Activated T-cell treated with anti-CD3 and anti-CD28 coated beads, Interleukin-2, amount 50 U/mL, for 72 hours (primary cell): ENCODE data around the gene NUFIP1. TPM values are rescaled to one million over a fixed set of nuclear protein-coding genes. Genes with fewer than 3 reads are reported as not detected.

ENCODE experiments used
- ATAC-seq, 2 donors: fragments of 150-1000 bp; cut with Tn5 transposase; replicated peaks in 1 of 2; 2 replicates each; pipeline ENCODE4 v1.10.0; 2021; ENCODE audit warnings: moderate library complexity in 2 of 2, mild to moderate bottlenecking in 1 of 2
- DNase-seq, 2 donors: peaks; one replicate each; pipeline ENCODE4 v3.0.0; 2021 to 2022; ENCODE audit warnings: mixed read lengths in 1 of 2
- H3K27ac Mint-ChIP-seq: one replicate; pipeline ENCODE4 v1.8.0; 2022; ENCODE audit warnings: mild to moderate bottlenecking, moderate library complexity, mixed read lengths
- H3K27me3 Mint-ChIP-seq: one replicate; pipeline ENCODE4 v1.8.0; 2022; ENCODE audit warnings: low read depth, mixed read lengths
- H3K36me3 Mint-ChIP-seq, 2 donors: one replicate each; pipeline ENCODE4 v1.8.0; 2022; ENCODE audit warnings: mixed read lengths in 2 of 2, mild to moderate bottlenecking in 1 of 2; ENCODE audit not compliant: insufficient read depth in 2 of 2
- H3K4me1 Mint-ChIP-seq: one replicate; pipeline ENCODE4 v1.8.0; 2022; ENCODE audit warnings: low read depth, mixed read lengths
- H3K4me3 Mint-ChIP-seq, 2 donors: one replicate each; pipeline ENCODE4 v1.8.0; 2022; ENCODE audit warnings: mild to moderate bottlenecking in 2 of 2, mixed read lengths in 2 of 2, moderate library complexity in 2 of 2
- H3K9me3 Mint-ChIP-seq, 2 donors: one replicate each; pipeline ENCODE4 v1.8.0; 2022; ENCODE audit warnings: mixed read lengths in 2 of 2
- total RNA-seq, 2 donors: library from RNA; stranded (reverse); gene quantifications; one replicate each; pipeline ENCODE4 v1.2.3, GENCODE V29; 2022

Gene NUFIP1
- total RNA-seq, 2 donors from 2014 or later: 4.8 to 8.0 TPM

DNA sequence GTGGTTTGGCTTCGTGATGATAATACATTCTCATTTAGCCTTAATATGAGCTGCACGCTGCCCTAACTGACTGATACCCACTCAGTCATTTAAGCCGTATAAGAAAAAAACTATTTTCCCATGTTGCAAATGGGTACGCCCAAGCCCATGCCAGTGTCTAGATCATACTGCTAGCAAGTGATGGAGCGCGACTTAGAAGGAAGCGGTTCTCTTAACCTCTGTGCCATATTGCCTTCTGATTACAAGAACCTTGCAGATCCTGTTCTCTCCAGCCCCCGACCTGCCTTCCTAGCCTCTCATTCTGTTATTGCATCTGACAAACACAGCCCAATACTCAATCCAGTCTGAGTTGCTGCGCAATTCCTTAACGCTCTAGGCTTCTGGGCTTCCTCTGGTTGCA is 670 bp upstream of the NUFIP1 start:
- Mint-ChIP-seq H3K27me3 (no peaks in the 10 kb centered on the region), H3K4me1 (peaks cover 68% of the 10 kb centered on the region), H3K4me3 (peak overlapping the region; percentile 96 to 99), H3K27ac (peak overlapping the region; percentile 99), H3K9me3 (no peaks in the 10 kb centered on the region), H3K36me3 (peaks cover 0 to 14% of the 10 kb centered on the region in 2 donors)
- peak in 1 of 2 donors; percentile 1 for ATAC-seq
- peak in 1 of 2 donors; percentile 6 for DNase-seq

DNA sequence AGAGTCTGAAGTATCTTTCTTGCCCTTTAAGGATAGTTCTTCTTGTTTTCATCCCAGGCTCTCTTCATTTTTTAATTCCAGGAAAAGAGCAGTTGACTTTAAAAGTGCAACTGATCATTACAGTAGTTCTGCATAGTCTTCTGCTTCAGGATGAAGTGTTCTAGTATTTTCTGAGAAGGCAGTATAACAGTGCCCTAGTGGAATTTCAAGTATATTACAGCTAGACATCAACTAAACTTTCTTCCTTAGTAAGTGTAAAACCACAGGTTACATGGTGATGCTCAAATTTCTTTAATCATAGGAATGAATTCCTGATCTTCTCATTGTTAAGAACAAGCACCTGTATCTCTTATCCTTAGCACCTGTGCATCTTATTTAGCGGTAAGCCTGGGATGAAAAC is 10.9 kb downstream of the NUFIP1 start:
- ATAC-seq (no peak), DNase-seq (no peak)
- Mint-ChIP-seq H3K9me3 (no peaks in the 10 kb centered on the region), H3K27me3 (no peaks in the 10 kb centered on the region), H3K36me3 (peaks cover 0 to 9% of the 10 kb centered on the region in 2 donors), H3K4me1 (peaks cover 6% of the 10 kb centered on the region), H3K27ac (no peak overlapping the region), H3K4me3 (no peak overlapping the region)

DNA sequence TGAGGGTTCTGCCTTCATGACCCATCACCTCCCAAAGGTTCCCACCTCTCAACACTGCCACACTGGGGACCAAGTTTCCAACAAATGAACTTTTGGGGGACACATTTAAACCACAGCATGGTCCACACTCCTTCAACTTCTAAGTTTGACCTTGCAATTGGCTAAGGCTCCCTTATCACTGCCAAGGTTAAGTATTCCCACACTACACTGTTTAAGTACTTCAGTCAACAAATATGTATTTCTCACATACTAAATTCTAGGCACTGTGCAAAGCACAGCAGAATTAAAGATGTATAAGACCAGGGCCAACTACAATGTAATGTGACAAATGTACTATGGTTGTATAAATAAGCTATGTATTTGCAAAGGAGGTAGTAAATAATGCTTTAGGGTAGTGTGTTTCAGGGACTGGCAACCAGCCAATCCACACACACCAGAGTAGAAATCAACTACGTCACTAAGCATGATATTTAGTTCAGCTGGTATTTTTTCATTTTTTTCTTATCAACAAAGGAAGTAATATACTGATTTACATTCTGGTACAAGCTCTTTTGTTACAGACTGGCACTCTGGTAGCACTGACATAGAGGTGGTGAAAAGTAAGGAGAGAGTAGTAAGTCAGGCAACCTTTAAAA is 12.2 kb downstream of the NUFIP1 start:
- no peak for ATAC-seq
- Mint-ChIP-seq H3K36me3 (peaks cover 0 to 7% of the 10 kb centered on the region in 2 donors), H3K27ac (no peak overlapping the region), H3K4me3 (no peak overlapping the region), H3K27me3 (no peaks in the 10 kb centered on the region), H3K4me1 (no peaks in the 10 kb centered on the region), H3K9me3 (no peaks in the 10 kb centered on the region)
- no peak for DNase-seq

DNA sequence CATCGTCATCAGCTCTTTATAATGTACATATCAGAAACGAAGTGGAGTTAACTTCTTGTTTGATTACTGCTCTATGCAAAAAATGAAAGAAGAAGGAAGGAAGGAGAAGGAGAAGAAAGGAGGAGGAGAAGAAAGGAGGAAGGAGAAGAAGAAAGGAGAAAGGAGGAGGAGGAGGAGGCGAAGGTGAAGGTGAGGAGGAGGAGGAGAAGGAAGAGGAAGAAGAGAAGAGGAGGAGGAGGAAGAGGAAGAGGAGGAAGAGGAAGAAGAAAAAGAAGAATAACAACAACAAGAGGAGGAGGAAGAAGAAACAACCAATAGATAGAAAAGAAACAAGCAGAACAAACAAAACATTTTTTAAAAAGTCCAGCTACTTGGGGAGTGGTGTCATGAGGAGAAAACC is 13.1 kb downstream of the NUFIP1 start:
- peaks cover 0 to 7% of the 10 kb centered on the region in 2 donors for H3K36me3 Mint-ChIP-seq
- no peak overlapping the region for H3K4me3 Mint-ChIP-seq
- no peaks in the 10 kb centered on the region for H3K27me3 Mint-ChIP-seq
- no peaks in the 10 kb centered on the region for H3K9me3 Mint-ChIP-seq
- DNase-seq (no peak), ATAC-seq (no peak)
- no peaks in the 10 kb centered on the region for H3K4me1 Mint-ChIP-seq
- H3K27ac Mint-ChIP-seq: no peak overlapping the region

DNA sequence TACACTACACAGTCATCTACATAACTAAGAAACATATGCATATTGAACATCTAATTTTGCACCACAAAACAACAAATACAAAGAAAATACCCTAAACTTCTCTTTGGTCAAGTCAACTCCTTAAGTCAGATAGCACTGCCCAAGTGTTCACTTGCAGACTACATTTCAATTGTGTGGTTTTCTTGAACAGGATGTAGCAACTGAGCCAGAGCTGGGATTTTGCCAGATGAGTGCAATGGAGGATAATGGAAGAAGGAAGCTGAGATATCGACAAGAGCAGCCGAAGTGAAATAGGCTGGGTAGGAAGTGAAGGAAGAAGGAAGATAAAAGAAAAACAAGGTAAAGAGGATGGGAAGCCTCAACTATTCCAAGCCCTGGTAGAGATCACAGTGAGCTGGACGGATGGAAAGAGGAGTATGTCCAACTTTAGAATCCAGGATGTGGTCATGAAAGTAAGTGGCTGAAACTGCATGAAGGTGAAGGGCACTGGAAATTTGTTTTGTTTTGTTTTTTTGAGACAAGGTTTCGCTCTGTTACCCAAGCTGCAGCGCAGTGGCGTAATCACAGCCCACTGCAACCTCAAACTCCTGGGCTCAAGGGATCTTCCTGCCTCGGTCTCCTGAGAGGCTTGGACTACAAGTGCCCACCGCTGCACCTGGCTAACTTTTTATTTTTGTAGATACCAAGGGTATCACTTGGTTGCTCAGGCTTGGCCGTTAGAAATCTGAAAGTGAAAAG is 15.0 kb downstream of the NUFIP1 start:
- Mint-ChIP-seq H3K36me3 (peaks cover 0 to 4% of the 10 kb centered on the region in 2 donors), H3K9me3 (no peaks in the 10 kb centered on the region), H3K4me3 (no peak overlapping the region), H3K27me3 (no peaks in the 10 kb centered on the region), H3K4me1 (no peaks in the 10 kb centered on the region), H3K27ac (no peak overlapping the region)
- DNase-seq: no peak
- no peak for ATAC-seq

DNA sequence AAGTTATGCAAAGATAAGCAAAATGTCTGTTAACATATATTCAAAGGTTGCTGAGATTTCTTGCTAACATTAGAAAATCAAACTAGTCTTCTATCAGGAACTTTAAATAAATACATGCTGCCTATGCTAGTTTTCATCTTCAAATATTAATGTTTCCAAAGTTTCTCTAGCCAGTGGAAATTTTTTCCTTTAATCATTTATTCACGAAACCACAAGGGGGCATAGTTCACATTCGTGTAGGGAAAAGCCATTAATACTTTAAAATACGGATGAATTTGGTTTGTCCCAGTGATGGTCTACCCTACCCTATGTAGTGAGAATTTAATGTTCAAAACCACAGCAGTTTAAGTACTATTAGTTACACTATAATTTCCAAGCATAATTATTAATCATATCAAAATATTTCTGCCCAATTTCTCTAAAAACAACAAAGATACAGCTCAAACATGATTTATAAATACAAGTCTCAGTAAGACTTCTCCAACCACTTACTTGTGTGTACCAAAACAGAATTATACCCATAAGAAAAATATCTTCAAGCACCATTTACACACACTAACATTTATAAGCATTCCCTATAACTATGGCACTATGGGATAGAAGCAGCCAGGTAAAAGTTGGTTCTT is 16.2 kb downstream of the NUFIP1 start:
- ATAC-seq (no peak), DNase-seq (no peak)
- Mint-ChIP-seq H3K27ac (no peak overlapping the region), H3K4me3 (no peak overlapping the region), H3K27me3 (no peaks in the 10 kb centered on the region), H3K36me3 (no peaks in the 10 kb centered on the region), H3K9me3 (no peaks in the 10 kb centered on the region), H3K4me1 (peaks cover 3% of the 10 kb centered on the region)

DNA sequence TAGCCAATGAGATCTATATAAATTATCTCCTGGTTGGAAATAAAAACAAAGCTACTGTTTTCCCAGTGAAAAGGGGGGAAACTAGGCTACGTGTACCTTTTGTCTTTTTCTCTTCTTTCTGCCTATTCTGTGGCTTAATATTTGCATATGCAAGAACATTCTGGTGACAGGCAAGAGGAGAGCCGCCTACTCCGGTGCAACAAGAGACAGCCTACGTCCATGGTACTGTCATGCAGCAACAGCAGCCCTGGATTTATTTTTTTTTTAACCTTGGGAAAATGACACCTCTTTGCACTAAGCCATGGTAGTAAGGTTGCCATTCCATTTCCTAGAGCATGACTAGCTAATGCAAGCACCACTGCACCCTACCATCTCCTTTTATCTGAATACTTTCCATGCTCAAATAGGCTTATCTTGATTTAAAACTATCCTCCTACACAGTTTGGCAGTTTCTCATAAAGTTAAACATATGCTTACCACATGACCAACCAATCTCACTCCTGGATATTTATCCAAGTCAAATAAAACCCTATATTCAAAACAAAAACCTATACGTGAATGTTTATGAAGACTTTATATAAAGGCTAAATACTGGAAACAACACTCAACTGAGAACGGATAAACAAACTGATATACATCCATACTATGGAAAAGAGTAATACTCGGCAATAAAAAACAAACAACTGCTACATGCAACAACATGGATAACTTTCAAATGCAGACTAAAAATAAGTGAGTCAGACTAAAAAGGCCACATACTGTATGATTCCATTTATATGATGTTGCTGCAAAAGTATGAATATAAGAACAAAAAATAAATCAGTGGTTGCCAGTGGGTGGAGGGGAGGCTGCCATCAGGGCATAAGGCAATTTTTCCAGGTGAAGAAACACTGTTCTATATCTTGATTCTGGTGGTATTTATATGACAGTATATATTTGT is 17.3 kb downstream of the NUFIP1 start:
- H3K36me3 Mint-ChIP-seq: peaks cover 2 to 3% of the 10 kb centered on the region in 2 donors
- no peak for DNase-seq
- peaks cover 6% of the 10 kb centered on the region for H3K4me1 Mint-ChIP-seq
- no peaks in the 10 kb centered on the region for H3K27me3 Mint-ChIP-seq
- H3K4me3 Mint-ChIP-seq: no peak overlapping the region
- H3K27ac Mint-ChIP-seq: no peak overlapping the region
- no peaks in the 10 kb centered on the region for H3K9me3 Mint-ChIP-seq
- no peak for ATAC-seq

DNA sequence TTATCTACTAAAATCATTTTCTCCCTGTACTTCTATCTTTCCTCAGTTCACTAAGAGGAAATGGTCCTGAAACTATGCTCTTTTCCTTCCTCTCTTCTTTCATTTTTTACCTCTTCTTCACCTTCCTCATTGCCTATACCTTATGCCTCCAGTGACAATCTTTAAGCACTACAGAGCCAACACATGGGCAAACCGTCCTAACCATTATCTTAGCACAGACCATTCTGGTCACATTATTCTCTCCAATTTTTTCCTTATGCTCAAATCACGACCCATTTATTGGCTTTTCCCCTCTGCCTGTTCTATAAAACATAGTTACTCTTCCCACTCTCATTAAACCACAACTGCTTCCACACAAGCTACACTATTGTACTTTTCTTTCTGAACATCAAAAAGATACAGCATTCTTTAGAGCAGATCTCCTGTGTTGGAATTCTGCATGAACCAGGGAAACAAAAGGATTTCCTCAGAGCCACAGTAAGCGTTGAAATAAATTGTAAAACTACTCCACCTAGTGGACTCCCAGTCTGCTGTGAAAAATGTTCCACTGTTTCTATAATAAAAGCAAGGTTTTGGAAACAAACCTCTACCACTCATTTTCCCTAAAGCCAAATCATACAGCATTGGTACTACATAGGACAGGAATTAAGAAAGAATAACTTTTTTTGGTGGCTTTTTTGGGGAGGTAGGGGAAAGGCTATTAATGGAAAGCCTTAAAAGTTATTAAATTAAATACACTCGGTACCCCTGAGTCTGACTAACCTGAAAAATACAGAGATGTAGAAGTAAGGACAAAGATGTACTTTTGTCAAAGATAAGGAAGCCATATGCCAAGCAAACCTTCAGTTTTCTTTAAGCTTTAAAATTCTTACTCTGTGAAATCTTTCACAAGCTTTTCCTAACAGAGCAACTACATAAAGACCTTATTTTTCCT is 19.5 kb downstream of the NUFIP1 start:
- peaks cover 6% of the 10 kb centered on the region for H3K4me1 Mint-ChIP-seq
- no peaks in the 10 kb centered on the region for H3K27me3 Mint-ChIP-seq
- no peaks in the 10 kb centered on the region for H3K9me3 Mint-ChIP-seq
- peaks cover 7 to 14% of the 10 kb centered on the region in 2 donors for H3K36me3 Mint-ChIP-seq
- no peak overlapping the region for H3K4me3 Mint-ChIP-seq
- no peak overlapping the region for H3K27ac Mint-ChIP-seq
- no peak for DNase-seq
- no peak for ATAC-seq

DNA sequence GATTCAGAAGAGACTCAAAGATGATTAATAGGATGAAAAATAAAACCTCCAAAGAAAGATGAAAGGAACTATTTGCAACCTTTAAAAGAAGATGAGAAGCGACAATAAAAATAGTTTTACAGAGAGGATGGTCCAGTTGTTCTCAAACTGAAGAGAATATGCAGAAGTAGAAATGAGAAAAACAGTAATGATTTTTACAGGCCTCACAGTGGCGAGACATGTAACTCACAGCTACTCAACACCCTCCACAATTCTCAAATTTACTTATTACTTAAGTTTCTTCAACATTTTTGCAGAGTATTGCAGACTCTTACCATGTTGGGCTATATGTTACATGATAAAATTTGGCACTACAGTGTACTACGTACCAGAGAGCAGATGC is 20.8 kb downstream of the NUFIP1 start:
- no peaks in the 10 kb centered on the region for H3K27me3 Mint-ChIP-seq
- peaks cover 0 to 4% of the 10 kb centered on the region in 2 donors for H3K9me3 Mint-ChIP-seq
- H3K36me3 Mint-ChIP-seq: peaks cover 13 to 28% of the 10 kb centered on the region in 2 donors
- H3K27ac Mint-ChIP-seq: no peak overlapping the region
- no peak overlapping the region for H3K4me3 Mint-ChIP-seq
- ATAC-seq: no peak
- no peak for DNase-seq
- H3K4me1 Mint-ChIP-seq: peaks cover 6% of the 10 kb centered on the region

DNA sequence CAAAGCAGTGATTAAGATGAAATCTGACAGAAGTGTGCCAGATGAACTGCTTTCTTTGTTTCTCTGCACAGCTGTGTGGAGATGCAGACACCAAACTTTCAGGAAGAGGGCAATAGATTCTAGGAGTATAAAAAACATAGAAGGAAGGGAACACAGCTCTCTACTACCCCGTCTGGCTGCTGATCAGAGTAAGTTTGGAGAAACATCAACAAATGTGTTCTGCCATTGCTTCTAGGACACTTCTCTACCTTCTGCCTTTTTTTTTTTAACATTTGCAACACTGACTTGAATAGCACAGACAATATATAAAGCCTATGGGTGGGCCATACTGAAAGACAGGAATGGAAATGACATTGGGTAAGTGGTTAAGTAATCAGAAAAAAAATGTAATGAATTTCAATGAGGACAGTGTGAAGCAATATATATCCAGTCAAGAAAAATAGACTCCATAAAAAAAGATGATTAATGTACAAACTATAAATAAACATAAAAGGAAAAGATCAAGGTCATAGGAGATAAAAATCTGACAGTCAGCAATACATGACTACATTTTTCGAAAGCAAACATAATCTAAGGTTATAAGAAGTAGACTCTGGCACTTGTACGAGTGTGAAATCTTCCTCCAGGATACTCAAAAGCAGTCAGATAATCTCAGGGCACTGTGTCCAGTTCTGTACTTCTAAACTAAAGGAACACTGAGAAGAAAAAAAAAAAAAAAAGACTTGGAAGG is 21.4 kb downstream of the NUFIP1 start:
- DNase-seq: no peak

DNA sequence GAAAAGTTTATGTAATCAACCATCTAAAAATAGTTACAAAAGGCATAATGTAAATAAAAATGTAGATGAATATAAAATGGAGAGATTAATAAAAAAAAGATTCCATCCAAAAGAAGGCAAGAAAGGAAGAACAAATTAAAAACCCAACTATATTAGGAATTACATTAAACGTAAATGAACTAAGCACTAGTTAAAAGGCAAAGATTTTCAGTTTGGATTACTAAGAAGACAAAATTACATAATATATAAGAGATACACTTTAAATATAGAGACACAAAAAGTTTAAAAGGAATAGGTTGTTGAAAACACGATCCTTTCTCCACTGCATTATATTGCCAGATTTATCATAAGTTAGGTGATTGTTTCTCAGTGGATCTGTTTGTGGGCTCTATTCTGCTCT is 27.3 kb downstream of the NUFIP1 start:
- no peaks in the 10 kb centered on the region for H3K4me1 Mint-ChIP-seq
- H3K27me3 Mint-ChIP-seq: no peaks in the 10 kb centered on the region
- H3K9me3 Mint-ChIP-seq: peaks cover 7 to 9% of the 10 kb centered on the region in 2 donors
- DNase-seq: no peak
- no peak overlapping the region for H3K4me3 Mint-ChIP-seq
- H3K36me3 Mint-ChIP-seq: peaks cover 22 to 46% of the 10 kb centered on the region in 2 donors
- no peak for ATAC-seq
- no peak overlapping the region for H3K27ac Mint-ChIP-seq

More for the DNA sequence above, 21.4 kb downstream of the NUFIP1 start:
- Mint-ChIP-seq H3K4me1 (peaks cover 6% of the 10 kb centered on the region), H3K27ac (peak overlapping the region; percentile 69), H3K27me3 (no peaks in the 10 kb centered on the region), H3K9me3 (peaks cover 0 to 4% of the 10 kb centered on the region in 2 donors), H3K36me3 (peaks cover 17 to 34% of the 10 kb centered on the region in 2 donors), H3K4me3 (no peak overlapping the region)
- ATAC-seq: no peak
